WTC11 (cell line): Measurements from ENCODE around the gene CRACR2A.

Experiments
- ESRRA ChIP-seq: sonication (generic); formaldehyde crosslinking; IDR thresholded peaks from 2 replicates; pipeline ENCODE4 v1.8.1; 2022; ENCODE audit warnings: mild to moderate bottlenecking, missing genetic modification reagents, borderline replicate concordance
- MAX ChIP-seq: sonication (generic); formaldehyde crosslinking; IDR thresholded peaks from 2 replicates; pipeline ENCODE4 v1.8.0; 2022; ENCODE audit warnings: mild to moderate bottlenecking, missing genetic modification reagents

- no peak for TF ChIP-seq MAX (CRISPR knock-in tag)
- TF ChIP-seq ESRRA (CRISPR knock-in tag), result no peak
These were observed 135.3 kb downstream of the CRACR2A start for GRCh38 chr12:3617565-3617964.
